Right cardiac atrium (tissue), 5 donors: Measurements from ENCODE around the gene POLR2L. TPM values are rescaled to one million over a fixed set of nuclear protein-coding genes. Genes with fewer than 3 reads are reported as not detected.

Experiments
- polyA plus RNA-seq: library from polyadenylated mRNA; stranded (reverse); fragments of 200-250 nt; gene quantifications from one replicate; pipeline ENCODE4 v1.2.3, GENCODE V29; 2013
- total RNA-seq, 4 donors: library from RNA; stranded (reverse); fragmentation: NEBNext Ultra II Directional; extraction: Animal tissue kit (Norgen Biotek cat#: 25700); gene quantifications; one replicate each; pipeline ENCODE4 v1.2.1, GENCODE V29; 2021
- donor health status: healthy with polysubstance abuse.
- donor health status: DM: no; HTN: yes; CAD: no.
- donor health status: DM: no; HTN: no; CAD: no.
- donor health status: DM: no; HTN: yes; CAD: no; lungs with severe emphysema.
- donor health status: DM: yes; HTN: yes; CAD: no.

The POLR2L gene
- total and polyA plus RNA-seq, 5 donors: 147 to 278 (median 220) TPM

Other genes starting within 250 kb of the POLR2L start
- gene IRF7, start 226.6 kb downstream of the POLR2L start, total RNA-seq: 10 to 100 TPM in 3 of 4 donors, 1 to 10 TPM in 1; 9.4 to 19.2 (median 13.5) TPM
- 14.8 TPM for gene IRF7, start 226.6 kb downstream of the POLR2L start, polyA plus RNA-seq
- not detected for gene CDHR5, start 217.6 kb downstream of the POLR2L start, total RNA-seq
- 0.02 TPM for gene CDHR5, start 217.6 kb downstream of the POLR2L start, polyA plus RNA-seq
- 1 to 10 TPM in 2 of 4 donors, under 1 TPM in 1, not detected in 1; 0.79 to 1.2 (median 1.1) TPM for gene SCT, start 215.3 kb downstream of the POLR2L start, total RNA-seq
- not detected for gene SCT, start 215.3 kb downstream of the POLR2L start, polyA plus RNA-seq
- gene DRD4, start 205.3 kb downstream of the POLR2L start, total RNA-seq: 1 to 10 TPM in 1 of 4 donors, under 1 TPM in 2, not detected in 1; 0.26 to 1.0 (median 0.29) TPM
- 0.14 TPM for gene DRD4, start 205.3 kb downstream of the POLR2L start, polyA plus RNA-seq
- 10 to 100 TPM; 18.2 to 25.2 (median 22.6) TPM for gene DEAF1, start 147.3 kb downstream of the POLR2L start, total RNA-seq
- 17.5 TPM for gene DEAF1, start 147.3 kb downstream of the POLR2L start, polyA plus RNA-seq
- gene TMEM80, start 146.7 kb downstream of the POLR2L start, total RNA-seq: 10 to 100 TPM; 12.6 to 16.4 (median 14.3) TPM
- gene TMEM80, start 146.7 kb downstream of the POLR2L start, polyA plus RNA-seq: 17.6 TPM
- gene EPS8L2, start 136.3 kb downstream of the POLR2L start, total RNA-seq: 1 to 10 TPM; 5.5 to 8.2 (median 6.3) TPM
- 3.1 TPM for gene EPS8L2, start 136.3 kb downstream of the POLR2L start, polyA plus RNA-seq
- 10 to 100 TPM; 84.7 to 99.9 (median 94.9) TPM for gene TALDO1, start 95.1 kb downstream of the POLR2L start, total RNA-seq
- gene TALDO1, start 95.1 kb downstream of the POLR2L start, polyA plus RNA-seq: 82.3 TPM
- gene GATD1, start 65.0 kb downstream of the POLR2L start, total RNA-seq: 10 to 100 TPM; 30.0 to 34.5 (median 30.8) TPM
- 26.7 TPM for gene GATD1, start 65.0 kb downstream of the POLR2L start, polyA plus RNA-seq
- under 1 TPM in 3 of 4 donors, not detected in 1; 0.15 to 0.37 (median 0.28) TPM for gene CEND1, start 52.4 kb downstream of the POLR2L start, total RNA-seq
- 0.59 TPM for gene CEND1, start 52.4 kb downstream of the POLR2L start, polyA plus RNA-seq
- gene SLC25A22, start 44.2 kb downstream of the POLR2L start, total RNA-seq: 1 to 10 TPM; 3.8 to 9.0 (median 6.5) TPM
- gene SLC25A22, start 44.2 kb downstream of the POLR2L start, polyA plus RNA-seq: 4.1 TPM
- 1 to 10 TPM; 5.6 to 9.6 (median 8.9) TPM for gene PIDD1, start 37.3 kb downstream of the POLR2L start, total RNA-seq
- 10.4 TPM for gene PIDD1, start 37.3 kb downstream of the POLR2L start, polyA plus RNA-seq
- gene RPLP2, start 32.6 kb downstream of the POLR2L start, total RNA-seq: 1,000 to 10,000 TPM in 3 of 4 donors, 100 to 1,000 TPM in 1; 949 to 1,291 (median 1,094) TPM
- 859 TPM for gene RPLP2, start 32.6 kb downstream of the POLR2L start, polyA plus RNA-seq
- 100 to 1,000 TPM; 145 to 193 (median 177) TPM for gene PNPLA2, start 23.6 kb downstream of the POLR2L start, total RNA-seq
- 147 TPM for gene PNPLA2, start 23.6 kb downstream of the POLR2L start, polyA plus RNA-seq
- gene CRACR2B, start 14.6 kb downstream of the POLR2L start, total RNA-seq: 10 to 100 TPM; 18.9 to 26.4 (median 21.0) TPM
- gene CRACR2B, start 14.6 kb downstream of the POLR2L start, polyA plus RNA-seq: 42.6 TPM
- 100 to 1,000 TPM; 406 to 517 (median 443) TPM for gene CD151, start 9.6 kb downstream of the POLR2L start, total RNA-seq
- gene CD151, start 9.6 kb downstream of the POLR2L start, polyA plus RNA-seq: 671 TPM
- 10 to 100 TPM; 36.6 to 45.1 (median 40.4) TPM for gene TSPAN4, start 323 bp upstream of the POLR2L start, total RNA-seq
- gene TSPAN4, start 323 bp upstream of the POLR2L start, polyA plus RNA-seq: 41.3 TPM
- 10 to 100 TPM; 60.1 to 70.5 (median 65.8) TPM for gene CHID1, start 68.3 kb upstream of the POLR2L start, total RNA-seq
- 48.9 TPM for gene CHID1, start 68.3 kb upstream of the POLR2L start, polyA plus RNA-seq
- gene AP2A2, start 83.3 kb upstream of the POLR2L start, total RNA-seq: 10 to 100 TPM; 45.8 to 55.0 (median 51.9) TPM
- 22.4 TPM for gene AP2A2, start 83.3 kb upstream of the POLR2L start, polyA plus RNA-seq
- not detected for gene MUC6, start 194.2 kb upstream of the POLR2L start, total RNA-seq
- 0.05 TPM for gene MUC6, start 194.2 kb upstream of the POLR2L start, polyA plus RNA-seq
- gene MUC2, start 232.3 kb upstream of the POLR2L start, total RNA-seq: under 1 TPM in 1 of 4 donors, not detected in 3; 0.03 TPM
- gene MUC2, start 232.3 kb upstream of the POLR2L start, polyA plus RNA-seq: 0.02 TPM